Nephron progenitor cell (in vitro differentiated cells): ENCODE results near the gene EPHB1.

Experiments used
- DNase-seq: peaks from one replicate; pipeline ENCODE4 v3.0.0; 2021
- H3K27ac Mint-ChIP-seq: 2 replicates; pipeline ENCODE4 v1.8.0; 2021; ENCODE audit warnings: mild to moderate bottlenecking, moderate library complexity, mixed read lengths
- H3K27me3 Mint-ChIP-seq: 2 replicates; pipeline ENCODE4 v1.8.0; 2021; ENCODE audit warnings: mild to moderate bottlenecking, low read depth, mixed read lengths; ENCODE audit not compliant: poor library complexity
- H3K36me3 Mint-ChIP-seq: 2 replicates; pipeline ENCODE4 v1.8.0; 2021; ENCODE audit warnings: low read depth, mixed read lengths
- H3K4me1 Mint-ChIP-seq: 2 replicates; pipeline ENCODE4 v1.8.0; 2021; ENCODE audit warnings: mixed read lengths
- H3K4me3 Mint-ChIP-seq: 2 replicates; pipeline ENCODE4 v1.8.0; 2021; ENCODE audit warnings: mild to moderate bottlenecking, moderate library complexity, mixed read lengths
- H3K9me3 Mint-ChIP-seq: 2 replicates; pipeline ENCODE4 v1.8.0; 2021; ENCODE audit warnings: mild to moderate bottlenecking, moderate library complexity, mixed read lengths
- CTCF ChIP-seq: fragments of 200-600 bp; sonication (generic); IDR thresholded peaks from 2 replicates; pipeline ENCODE4 v1.5.0; 2021; ENCODE audit warnings: antibody characterized with exemption

The EPHB1 gene

GRCh38 chr3:135068011-135068410, 273.0 kb downstream of the EPHB1 start:
- peaks cover 51% of the 10 kb centered on the region for H3K9me3 Mint-ChIP-seq
- DNase-seq = no peak
- no peak overlapping the region for H3K27ac Mint-ChIP-seq
- H3K4me3 Mint-ChIP-seq = no peak overlapping the region
- peaks cover 13% of the 10 kb centered on the region for H3K36me3 Mint-ChIP-seq
- no peaks in the 10 kb centered on the region for H3K4me1 Mint-ChIP-seq
- H3K27me3 Mint-ChIP-seq = no peaks in the 10 kb centered on the region
- no peak for TF ChIP-seq CTCF

- no peaks in the 10 kb centered on the region for H3K27me3 Mint-ChIP-seq
- H3K27ac Mint-ChIP-seq = no peak overlapping the region
- H3K4me1 Mint-ChIP-seq = no peaks in the 10 kb centered on the region
- no peak for DNase-seq
- peaks cover 44% of the 10 kb centered on the region for H3K9me3 Mint-ChIP-seq
- H3K36me3 Mint-ChIP-seq = peaks cover 7% of the 10 kb centered on the region
- no peak overlapping the region for H3K4me3 Mint-ChIP-seq
- no peak for TF ChIP-seq CTCF
Measured at GRCh38 chr3:135069406-135069805, 274.3 kb downstream of the EPHB1 start.

GRCh38 chr3:135071483-135071882, 276.4 kb downstream of the EPHB1 start:
- no peak for TF ChIP-seq CTCF
- Mint-ChIP-seq H3K36me3 (peaks cover 2% of the 10 kb centered on the region), H3K9me3 (peaks cover 30% of the 10 kb centered on the region), H3K4me1 (no peaks in the 10 kb centered on the region), H3K4me3 (no peak overlapping the region), H3K27me3 (peaks cover 3% of the 10 kb centered on the region), H3K27ac (no peak overlapping the region)
- DNase-seq = no peak

- no peaks in the 10 kb centered on the region for H3K36me3 Mint-ChIP-seq
- no peak overlapping the region for H3K4me3 Mint-ChIP-seq
- H3K9me3 Mint-ChIP-seq = peaks cover 20% of the 10 kb centered on the region
- H3K27me3 Mint-ChIP-seq = peaks cover 3% of the 10 kb centered on the region
- H3K4me1 Mint-ChIP-seq = no peaks in the 10 kb centered on the region
- no peak overlapping the region for H3K27ac Mint-ChIP-seq
- DNase-seq = no peak
- no peak for TF ChIP-seq CTCF
Measured at GRCh38 chr3:135072431-135072830, 277.4 kb downstream of the EPHB1 start.

GRCh38 chr3:135075157-135075556, 280.1 kb downstream of the EPHB1 start:
- Mint-ChIP-seq H3K27me3 (peaks cover 4% of the 10 kb centered on the region), H3K4me3 (no peak overlapping the region), H3K36me3 (no peaks in the 10 kb centered on the region), H3K4me1 (no peaks in the 10 kb centered on the region), H3K27ac (no peak overlapping the region), H3K9me3 (peaks cover 11% of the 10 kb centered on the region)
- no peak for TF ChIP-seq CTCF
- DNase-seq = no peak

- Mint-ChIP-seq H3K36me3 (no peaks in the 10 kb centered on the region), H3K4me1 (no peaks in the 10 kb centered on the region), H3K27me3 (peaks cover 13% of the 10 kb centered on the region), H3K4me3 (no peak overlapping the region), H3K9me3 (peaks cover 11% of the 10 kb centered on the region), H3K27ac (no peak overlapping the region)
- TF ChIP-seq CTCF = no peak
- DNase-seq = no peak
Measured at GRCh38 chr3:135076341-135076740, 281.3 kb downstream of the EPHB1 start.
